ENCODE data around the gene FOXK1.

- TF ChIP-seq, protein P1, sequence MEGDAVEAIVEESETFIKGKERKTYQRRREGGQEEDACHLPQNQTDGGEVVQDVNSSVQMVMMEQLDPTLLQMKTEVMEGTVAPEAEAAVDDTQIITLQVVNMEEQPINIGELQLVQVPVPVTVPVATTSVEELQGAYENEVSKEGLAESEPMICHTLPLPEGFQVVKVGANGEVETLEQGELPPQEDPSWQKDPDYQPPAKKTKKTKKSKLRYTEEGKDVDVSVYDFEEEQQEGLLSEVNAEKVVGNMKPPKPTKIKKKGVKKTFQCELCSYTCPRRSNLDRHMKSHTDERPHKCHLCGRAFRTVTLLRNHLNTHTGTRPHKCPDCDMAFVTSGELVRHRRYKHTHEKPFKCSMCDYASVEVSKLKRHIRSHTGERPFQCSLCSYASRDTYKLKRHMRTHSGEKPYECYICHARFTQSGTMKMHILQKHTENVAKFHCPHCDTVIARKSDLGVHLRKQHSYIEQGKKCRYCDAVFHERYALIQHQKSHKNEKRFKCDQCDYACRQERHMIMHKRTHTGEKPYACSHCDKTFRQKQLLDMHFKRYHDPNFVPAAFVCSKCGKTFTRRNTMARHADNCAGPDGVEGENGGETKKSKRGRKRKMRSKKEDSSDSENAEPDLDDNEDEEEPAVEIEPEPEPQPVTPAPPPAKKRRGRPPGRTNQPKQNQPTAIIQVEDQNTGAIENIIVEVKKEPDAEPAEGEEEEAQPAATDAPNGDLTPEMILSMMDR (IDR thresholded peaks at IDR 0.05; ENCODE audit: low read depth, low read length): no peak
- TF ChIP-seq POLR2A (IDR thresholded peaks at IDR 0.05; ENCODE audit: extremely low read depth, insufficient read length) (no peak), MYC (IDR thresholded peaks at IDR 0.05; ENCODE audit: low read depth, low read length) (no peak)
- TF ChIP-seq, protein P2, sequence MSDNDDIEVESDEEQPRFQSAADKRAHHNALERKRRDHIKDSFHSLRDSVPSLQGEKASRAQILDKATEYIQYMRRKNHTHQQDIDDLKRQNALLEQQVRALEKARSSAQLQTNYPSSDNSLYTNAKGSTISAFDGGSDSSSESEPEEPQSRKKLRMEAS (IDR thresholded peaks at IDR 0.05; ENCODE audit: low read depth, low read length): no peak
These were observed 86.8 kb downstream of the FOXK1 start for GRCh38 chr7:4768597-4769569.
